ENCODE data around the gene ALKAL2.
A peak's percentile ranks its signal among the peaks of the same experiment; 100 is the strongest.

Gene ALKAL2

DNA sequence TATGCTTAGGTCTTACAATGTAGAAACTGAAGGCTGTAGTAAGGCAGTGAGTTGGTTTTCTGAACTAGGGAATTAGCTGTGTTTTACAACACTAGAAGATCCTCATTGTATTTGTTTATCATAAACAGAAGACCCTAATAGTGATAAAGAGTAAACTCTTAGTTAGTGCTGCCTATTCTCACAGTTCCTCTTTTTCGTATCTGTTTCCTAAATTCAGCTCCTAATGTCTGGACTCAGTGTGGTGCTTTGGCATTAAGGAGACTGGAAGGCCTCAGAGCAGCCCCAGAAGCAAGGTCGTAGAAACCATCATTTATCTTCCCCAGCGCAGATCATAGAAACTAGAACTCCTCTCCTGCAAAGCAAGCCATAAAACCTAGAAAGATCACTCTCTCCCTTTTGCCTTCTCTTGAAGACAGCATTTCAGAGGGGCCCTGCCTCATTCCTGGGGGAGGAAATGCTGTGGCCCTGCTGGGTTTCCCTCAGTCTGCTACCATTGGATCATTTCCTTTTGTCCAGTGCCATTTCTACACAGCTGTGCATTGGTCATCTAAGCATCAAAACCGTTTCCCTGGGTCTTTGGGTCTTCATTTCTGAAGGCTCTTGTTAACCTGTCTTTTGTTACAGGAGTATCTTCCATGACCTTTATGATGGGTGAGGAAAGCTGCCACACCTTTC is 18.4 kb downstream of the ALKAL2 start:
- DNase-seq, result no peak

GRCh38 chr2:268323-268722 is 19.6 kb downstream of the ALKAL2 start:
- DNase-seq, result no peak

- DNase-seq, result peak; percentile 93
Observed at GRCh38 chr2:264493-265468, 23.1 kb downstream of the ALKAL2 start, which contains the start of gene ACP1. Gene ACP1, plus strand, starts transcription at chr2:264947. Its CDS starts 18 bp downstream, at chr2:264965.

- peak; percentile 51 for DNase-seq
Observed at GRCh38 chr2:263774-264492, 24.0 kb downstream of the ALKAL2 start, which contains the start of gene SH3YL1. Gene SH3YL1, minus strand, starts transcription at chr2:264032. Its CDS starts 48 bp downstream, at chr2:263984.

GRCh38 chr2:263022-263738 is 24.7 kb downstream of the ALKAL2 start:
- DNase-seq, result no peak

DNA sequence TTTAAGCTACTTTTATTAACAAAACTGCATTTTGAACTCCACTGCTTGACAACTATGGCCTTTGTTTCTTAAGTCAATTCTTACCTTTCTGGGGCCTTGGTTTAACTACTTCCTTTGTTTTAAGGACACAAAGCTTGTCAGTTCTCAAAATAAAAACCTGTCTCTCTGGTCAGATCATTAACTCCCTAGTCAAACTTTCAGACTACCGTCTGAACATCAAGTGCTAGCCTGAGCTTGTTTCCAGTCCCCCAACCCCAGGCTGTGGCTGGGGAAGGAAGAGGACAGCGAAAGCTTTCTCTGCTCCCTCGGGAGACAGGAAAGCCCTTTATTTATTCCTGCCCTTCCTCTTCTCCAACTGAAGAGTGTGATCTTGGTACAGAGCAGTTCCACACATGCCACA is 25.8 kb downstream of the ALKAL2 start:
- DNase-seq, result no peak

DNA sequence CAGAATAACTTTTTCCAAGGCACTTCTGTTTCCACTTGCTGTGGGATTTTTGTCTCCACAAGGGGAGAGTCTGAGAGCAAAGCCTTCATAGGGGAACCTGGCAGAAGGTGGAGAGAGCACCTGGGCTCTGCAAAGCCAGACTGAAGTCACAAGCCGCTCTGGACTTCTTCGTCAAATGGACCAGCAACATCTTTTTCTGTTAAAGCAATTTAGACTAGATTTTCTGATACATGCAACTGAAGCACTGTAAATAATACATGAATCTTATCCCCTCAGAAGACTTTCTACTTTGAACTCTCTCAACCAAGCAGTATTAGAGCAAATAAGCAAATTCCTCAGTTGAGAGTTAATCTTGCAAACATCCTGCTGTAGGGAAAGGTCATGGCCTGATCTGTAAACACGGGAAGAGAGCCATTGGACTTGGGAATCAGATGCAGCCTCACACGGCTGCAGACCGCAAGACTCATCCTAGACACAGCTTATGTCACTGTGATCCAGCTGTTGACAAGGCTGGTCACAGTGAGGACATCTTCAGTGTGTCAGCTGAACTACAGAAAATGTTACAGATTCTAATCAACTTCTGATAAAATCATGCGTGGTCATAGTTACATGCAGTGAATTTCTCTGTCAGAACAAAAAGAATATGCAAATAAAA is 27.3 kb downstream of the ALKAL2 start:
- DNase-seq, result no peak

DNA sequence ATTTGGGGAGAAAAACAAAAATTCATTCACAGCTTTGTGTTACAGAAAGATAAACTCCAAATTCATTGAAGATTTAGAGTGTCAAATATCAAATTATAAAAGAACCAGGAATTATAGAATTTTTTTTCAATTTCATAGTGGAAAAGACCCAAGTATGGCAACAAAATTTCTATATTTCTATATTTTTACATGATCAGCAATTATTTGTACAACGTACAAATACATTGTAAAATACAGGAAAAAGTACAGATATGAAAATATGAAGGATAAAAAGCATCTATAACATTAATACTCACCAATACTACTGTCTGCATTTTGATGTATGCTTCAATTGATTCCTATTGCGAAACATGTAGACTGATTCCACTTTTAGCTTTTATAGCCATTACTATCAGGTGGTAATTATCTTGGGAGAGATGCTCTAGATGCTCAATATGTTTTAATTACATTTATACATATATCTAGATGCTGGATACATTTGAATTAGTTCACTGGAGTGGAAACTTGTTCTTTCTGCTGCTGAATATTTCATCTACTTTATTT is 28.0 kb downstream of the ALKAL2 start:
- no peak for DNase-seq

DNA sequence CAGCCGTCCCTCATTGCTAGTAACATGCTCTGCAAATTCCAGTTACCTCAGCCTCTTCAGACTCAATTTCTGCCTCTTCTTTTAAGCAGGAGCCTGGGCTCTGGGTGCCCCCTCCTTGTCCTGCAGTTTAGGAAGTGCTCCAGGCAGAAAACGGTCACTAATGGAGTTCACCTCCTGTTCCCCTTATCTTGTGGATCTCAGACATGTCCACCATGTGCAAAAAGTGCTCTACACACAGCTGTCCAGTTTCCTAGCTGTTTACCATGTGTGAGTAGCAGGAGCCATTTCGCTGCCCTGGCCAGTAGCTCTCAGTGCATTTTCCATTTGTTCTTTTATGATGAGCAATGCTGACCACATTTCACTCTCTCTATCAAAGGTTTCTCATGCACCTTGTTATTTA is 29.0 kb downstream of the ALKAL2 start:
- DNase-seq, result no peak

- no peak for DNase-seq
Observed at GRCh38 chr2:257842-258241, 30.0 kb downstream of the ALKAL2 start.

GRCh38 chr2:257429-257828 is 30.5 kb downstream of the ALKAL2 start:
- no peak for DNase-seq

DNA sequence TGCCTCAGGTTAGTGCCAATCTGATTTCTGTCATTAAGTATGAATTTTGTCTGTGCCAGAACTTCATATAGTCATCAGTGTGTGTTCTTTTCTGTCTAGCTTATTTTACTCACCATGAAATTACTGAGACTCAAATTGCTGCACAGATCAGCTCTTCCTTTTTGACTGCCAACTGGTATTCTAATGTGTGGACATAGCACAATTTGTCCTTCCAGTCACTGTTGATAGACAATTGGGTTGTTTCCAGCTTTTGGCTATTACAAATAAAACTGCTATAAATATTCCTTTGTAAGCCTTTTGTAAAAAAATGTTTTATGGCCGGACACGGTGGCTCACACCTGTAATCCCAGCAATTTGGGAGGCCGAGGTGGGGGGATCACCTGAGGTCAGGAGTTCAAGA is 31.8 kb downstream of the ALKAL2 start:
- DNase-seq, result no peak

- DNase-seq, result no peak
Observed at GRCh38 chr2:255195-255594, 32.7 kb downstream of the ALKAL2 start.

DNA sequence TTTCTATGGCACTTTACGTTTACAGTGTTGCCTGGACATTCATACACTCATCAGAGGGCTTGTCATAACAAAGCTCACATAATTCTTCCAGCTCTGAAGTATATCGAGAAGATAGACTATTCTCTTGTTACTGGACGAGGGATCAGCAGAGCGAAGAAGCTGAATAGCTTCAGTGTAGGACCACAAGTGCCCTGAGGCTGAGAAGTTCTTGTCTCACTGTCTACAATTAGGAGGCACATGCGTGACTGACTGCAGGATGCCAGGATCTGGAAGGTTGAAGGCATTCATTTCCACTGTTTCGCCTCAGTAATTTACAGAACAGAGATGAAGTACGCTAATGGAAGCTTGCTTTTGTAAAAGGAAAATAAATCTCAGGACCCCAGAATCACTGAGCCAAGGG is 33.6 kb downstream of the ALKAL2 start:
- DNase-seq, result no peak

DNA sequence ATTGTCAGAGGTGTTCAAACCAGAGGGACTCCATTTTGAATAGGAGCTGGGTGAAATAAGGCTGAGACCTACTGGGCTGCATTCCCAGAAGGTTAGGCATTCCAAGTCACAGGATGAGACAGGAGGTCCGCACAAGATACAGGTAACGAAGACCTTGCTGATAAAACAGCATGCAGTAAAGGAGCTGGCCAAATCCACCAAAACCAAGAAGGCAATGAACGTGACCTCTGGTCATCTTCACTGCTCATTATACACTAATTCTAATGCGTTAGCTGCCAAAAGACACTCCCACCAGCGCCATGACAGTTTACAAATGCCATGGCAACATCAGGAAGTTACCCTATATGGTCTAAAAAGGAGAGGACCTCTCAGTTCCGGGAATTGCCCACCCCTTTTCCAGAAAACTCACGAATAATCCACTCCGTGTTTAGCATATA is 34.7 kb downstream of the ALKAL2 start:
- DNase-seq, result no peak

DNA sequence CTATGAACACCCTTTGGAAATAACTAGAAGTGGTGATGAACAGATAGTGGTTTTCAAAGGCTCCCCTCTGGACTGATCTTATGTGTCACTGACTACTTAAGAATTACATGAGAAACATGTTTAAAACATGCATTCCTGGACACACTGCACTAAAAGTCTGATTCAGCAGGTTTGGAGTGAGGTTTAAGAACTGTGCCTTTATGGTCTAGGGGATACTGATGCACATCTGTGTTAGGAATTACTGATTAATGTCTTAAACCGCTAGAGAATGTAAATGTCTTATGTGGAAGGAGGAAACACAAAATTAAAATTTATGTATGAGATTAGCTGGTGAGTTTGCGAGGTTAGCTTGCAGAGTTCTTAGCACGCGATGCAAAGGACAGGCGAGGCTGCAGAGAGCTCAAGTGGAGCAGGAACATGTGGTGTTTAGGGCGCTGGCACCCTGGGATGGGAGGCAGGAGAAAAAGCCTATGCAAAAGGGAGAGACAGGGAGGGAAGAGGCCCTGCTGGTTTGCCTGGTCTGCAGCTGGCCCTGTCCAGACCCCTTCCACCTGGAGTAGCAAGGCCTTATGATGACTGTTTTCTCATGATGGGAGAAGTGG is 35.8 kb downstream of the ALKAL2 start:
- no peak for DNase-seq

- no peak for DNase-seq
Observed at GRCh38 chr2:249538-250042, 38.3 kb downstream of the ALKAL2 start.

GRCh38 chr2:248724-249123 is 39.2 kb downstream of the ALKAL2 start:
- DNase-seq, result no peak

GRCh38 chr2:246489-247144 is 41.3 kb downstream of the ALKAL2 start:
- no peak for DNase-seq

DNA sequence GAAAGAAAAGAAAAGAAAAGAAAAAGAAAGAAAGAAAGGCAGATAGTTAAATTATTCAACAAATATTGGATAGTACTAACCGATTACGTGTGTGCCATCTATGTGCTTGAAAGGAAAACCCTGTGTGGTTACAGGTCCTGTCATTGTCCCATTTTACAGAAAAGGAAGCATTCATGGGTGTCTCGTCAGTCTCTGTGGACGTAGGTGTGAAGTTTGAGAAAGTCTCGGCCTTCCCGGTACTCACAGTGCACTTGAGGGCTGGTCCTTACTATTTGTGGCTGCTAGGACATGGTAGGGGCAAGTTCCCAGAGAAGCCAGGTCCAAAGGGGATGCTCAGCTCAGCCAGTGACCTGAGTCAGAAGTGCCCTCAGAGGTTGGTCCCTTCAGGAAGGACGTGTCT is 43.3 kb downstream of the ALKAL2 start:
- no peak for DNase-seq
